Hematopoietic multipotent progenitor cell treated with erythropoietin and hydrocortisone succinate and interleukin-3 and kit ligand, for 6 days (in vitro differentiated cells): ENCODE results near the gene ZDHHC11.
"Not testable (repeated sequence)": the region's sequence is repeated elsewhere in the genome, so short reads cannot be mapped to it uniquely, and the experiment has no call there.

ENCODE experiments used
- DNase-seq: peaks from one replicate; pipeline ENCODE4 v3.0.0-alpha.2; 2015

Gene ZDHHC11

GRCh38 chr5:798505-799138 is 52.2 kb downstream of the ZDHHC11 start:
- not testable (repeated sequence) for DNase-seq

GRCh38 chr5:797986-798385 is 52.8 kb downstream of the ZDHHC11 start:
- not testable (repeated sequence) for DNase-seq

GRCh38 chr5:795873-796272 is 54.9 kb downstream of the ZDHHC11 start:
- DNase-seq, result not testable (repeated sequence)

- not testable (repeated sequence) for DNase-seq
These were observed 55.8 kb downstream of the ZDHHC11 start for GRCh38 chr5:794948-795347.

GRCh38 chr5:788703-789102 is 62.1 kb downstream of the ZDHHC11 start:
- not testable (repeated sequence) for DNase-seq

GRCh38 chr5:787857-788233 is 62.9 kb downstream of the ZDHHC11 start:
- not testable (repeated sequence) for DNase-seq

GRCh38 chr5:787224-787856 is 63.4 kb downstream of the ZDHHC11 start:
- DNase-seq, result not testable (repeated sequence)

GRCh38 chr5:785181-785705 is 65.5 kb downstream of the ZDHHC11 start:
- DNase-seq, result not testable (repeated sequence)

- peak; percentile 85 for DNase-seq
These were observed 66.2 kb downstream of the ZDHHC11 start, which contains the start of gene ZDHHC11B for GRCh38 chr5:784428-785177. TSS of gene ZDHHC11B (minus strand) at chr5:784729. CDS start at chr5:766919, 17,810 bp downstream.

- not testable (repeated sequence) for DNase-seq
These were observed 66.8 kb downstream of the ZDHHC11 start for GRCh38 chr5:783881-784427.

- not testable (repeated sequence) for DNase-seq
These were observed 67.6 kb downstream of the ZDHHC11 start for GRCh38 chr5:783049-783802.

- DNase-seq, result not testable (repeated sequence)
These were observed 68.4 kb downstream of the ZDHHC11 start for GRCh38 chr5:782356-782755.

GRCh38 chr5:780571-780970 is 70.2 kb downstream of the ZDHHC11 start:
- DNase-seq, result not testable (repeated sequence)

- DNase-seq, result not testable (repeated sequence)
These were observed 71.8 kb downstream of the ZDHHC11 start for GRCh38 chr5:778967-779366.

GRCh38 chr5:778421-778820 is 72.4 kb downstream of the ZDHHC11 start:
- DNase-seq, result not testable (repeated sequence)

GRCh38 chr5:777756-778161 is 73.0 kb downstream of the ZDHHC11 start:
- DNase-seq, result no peak

- no peak for DNase-seq
These were observed 73.7 kb downstream of the ZDHHC11 start for GRCh38 chr5:776862-777711.

GRCh38 chr5:775961-776861 is 74.6 kb downstream of the ZDHHC11 start:
- DNase-seq, result no peak

- not testable (repeated sequence) for DNase-seq
These were observed 75.2 kb downstream of the ZDHHC11 start for GRCh38 chr5:775595-775960.

- DNase-seq, result not testable (repeated sequence)
These were observed 75.8 kb downstream of the ZDHHC11 start for GRCh38 chr5:774854-775505.
